Upper lobe of left lung (tissue), 6 donors: Measurements from ENCODE around the gene CYFIP2. TPM values are rescaled to one million over a fixed set of nuclear protein-coding genes. Genes with fewer than 3 reads are reported as not detected.

Experiments
- ATAC-seq, 2 donors: fragments of 200-7000 bp; cut with Tn5 transposase; one replicate each; pipeline ENCODE4 v1.9.1; 2022; ENCODE audit warnings: mild to moderate bottlenecking in 2 of 2, moderate library complexity in 2 of 2; ENCODE audit not compliant: low FRiP score in 2 of 2
- DNase-seq, 2 donors: peaks; one replicate each; pipeline ENCODE4 v3.0.0-alpha.2; 2019 to 2020
- H3K27ac ChIP-seq, 4 donors: fragments of 200-600 bp; sonication (generic); one replicate each; pipeline ENCODE4 v1.5.1; 2016 to 2019
- H3K27me3 ChIP-seq, 4 donors: fragments of 200-600 bp; sonication (generic); one replicate each; pipeline ENCODE4 v1.5.1; 2017 to 2019
- H3K36me3 ChIP-seq, 4 donors: fragments of 200-600 bp; sonication (generic); one replicate each; pipeline ENCODE4 v1.5.1; 2016 to 2019
- H3K4me1 ChIP-seq, 4 donors: fragments of 200-600 bp; sonication (generic); one replicate each; pipeline ENCODE4 v1.5.1; 2018 to 2019
- H3K4me3 ChIP-seq, 4 donors: fragments of 200-600 bp; sonication (generic); one replicate each; pipeline ENCODE4 v1.5.1; 2017 to 2019; ENCODE audit warnings: mild to moderate bottlenecking in 2 of 4, moderate library complexity in 1 of 4
- H3K9me3 ChIP-seq, 4 donors: fragments of 200-600 bp; sonication (generic); one replicate each; pipeline ENCODE4 v1.5.1; 2018 to 2019
- EP300 ChIP-seq, 4 donors: sonication (generic); formaldehyde crosslinking; IDR thresholded peaks; one replicate each; pipeline ENCODE4 v1.5.1; 2017; ENCODE audit warnings: antibody characterized with exemption in 4 of 4, control low read depth in 2 of 4
- POLR2A ChIP-seq, 4 donors: fragments of 450-650 bp; IDR thresholded peaks; one replicate each; pipeline ENCODE4 v1.5.1; 2016 to 2017; ENCODE audit warnings: antibody characterized with exemption in 4 of 4, mild to moderate bottlenecking in 2 of 4
- POLR2AphosphoS5 ChIP-seq, 2 donors: sonication (generic); formaldehyde crosslinking; IDR thresholded peaks; one replicate each; pipeline ENCODE4 v1.5.1; 2017; ENCODE audit warnings: antibody characterized with exemption in 2 of 2
- WGBS, 2 donors: methylation state at CpG; one replicate each; pipeline ENCODE4 v1.1.5; 2017 to 2018; 5-methylcytosine and 5-hydroxymethylcytosine counted together
- total RNA-seq, 6 donors: library from RNA; depleted of rRNA in 4 of 6; stranded (reverse); fragments of >200 nt in 4 of 6; gene quantifications; one replicate each; pipeline versions ENCODE4 v1.1.0 to v1.2.1, GENCODE V29; 2016 to 2021
- TF ChIP-seq, protein P1 (sequence below), 6 experiments: fragments of 450-650 bp in 4 of 6; fragments of 200-600 bp in 2 of 6; sonication (generic) in 2 of 6; IDR thresholded peaks; one replicate each; pipeline ENCODE4 v1.5.1; 2016 to 2019; ENCODE audit warnings: antibody characterized with exemption in 6 of 6
- donor health status: DM: no; HTN: no; CAD: no; lungs with moderate emphysema.
- donor health status: DM: no; HTN: yes; CAD: no; lungs with severe emphysema.

CYFIP2 gene
- total RNA-seq, result 10 to 100 TPM; 39.6 to 71.8 (median 47.7) TPM

DNA sequence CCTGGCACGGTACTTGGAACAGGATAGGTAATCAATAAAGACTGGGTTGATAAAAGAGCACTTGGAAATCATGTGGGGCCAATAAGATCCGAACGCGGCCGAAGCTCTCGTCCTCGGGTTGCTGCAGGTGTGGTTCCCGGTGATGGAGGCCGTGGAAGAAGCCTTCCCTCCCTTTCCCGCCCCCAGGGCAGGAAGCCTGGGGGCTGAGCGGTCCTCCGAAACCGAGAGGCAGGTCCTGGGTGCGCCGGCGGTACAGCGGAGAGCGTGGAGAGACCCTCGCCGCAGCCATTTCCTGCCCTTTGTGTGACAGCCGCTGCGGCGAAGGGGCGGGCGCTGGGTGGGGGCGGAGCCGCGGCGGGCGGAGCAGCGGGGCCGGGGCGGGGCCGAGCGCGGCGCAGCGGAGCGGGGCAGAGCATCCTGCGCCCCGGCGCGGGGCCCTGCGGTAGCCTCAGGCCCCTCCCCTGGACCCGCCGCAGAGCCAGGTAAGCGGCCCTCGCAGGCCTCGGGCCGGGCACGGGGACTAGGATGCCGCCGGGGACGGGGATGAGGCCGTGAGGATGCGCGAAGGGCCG is at the start of gene CYFIP2:
Gene CYFIP2 (plus strand): TSS at position 410 of the 572 bp plus-strand sequence. CDS start 19,239 bp downstream, outside the sequence.
- WGBS, 2 donors, result 1% methylated on average over 15 to 16 of the region's 58 CpGs
- Histone ChIP-seq H3K9me3 (no peaks in the 10 kb centered on the region), H3K27me3 (no peaks in the 10 kb centered on the region), H3K4me1 (peaks cover 18 to 61% (median 37%) of the 10 kb centered on the region in 4 donors), H3K27ac (peak within 1 kb of the TSS; percentile 55 to 93 (median 75)), H3K4me3 (peak within 1 kb of the TSS; percentile 83 to 89 (median 87)), H3K36me3 (no peaks in the 10 kb centered on the region)
- peak; percentile 84 to 94 for ATAC-seq
- DNase-seq, result peak; percentile 79 to 96
- TF ChIP-seq EP300 (IDR thresholded peaks at IDR 0.05) (no peak), POLR2A (IDR thresholded peaks at IDR 0.05) (peak in 1 of 4 donors; percentile 72), POLR2AphosphoS5 (IDR thresholded peaks at IDR 0.05) (peak in 1 of 2 donors; percentile 33)
- TF ChIP-seq, protein P1, sequence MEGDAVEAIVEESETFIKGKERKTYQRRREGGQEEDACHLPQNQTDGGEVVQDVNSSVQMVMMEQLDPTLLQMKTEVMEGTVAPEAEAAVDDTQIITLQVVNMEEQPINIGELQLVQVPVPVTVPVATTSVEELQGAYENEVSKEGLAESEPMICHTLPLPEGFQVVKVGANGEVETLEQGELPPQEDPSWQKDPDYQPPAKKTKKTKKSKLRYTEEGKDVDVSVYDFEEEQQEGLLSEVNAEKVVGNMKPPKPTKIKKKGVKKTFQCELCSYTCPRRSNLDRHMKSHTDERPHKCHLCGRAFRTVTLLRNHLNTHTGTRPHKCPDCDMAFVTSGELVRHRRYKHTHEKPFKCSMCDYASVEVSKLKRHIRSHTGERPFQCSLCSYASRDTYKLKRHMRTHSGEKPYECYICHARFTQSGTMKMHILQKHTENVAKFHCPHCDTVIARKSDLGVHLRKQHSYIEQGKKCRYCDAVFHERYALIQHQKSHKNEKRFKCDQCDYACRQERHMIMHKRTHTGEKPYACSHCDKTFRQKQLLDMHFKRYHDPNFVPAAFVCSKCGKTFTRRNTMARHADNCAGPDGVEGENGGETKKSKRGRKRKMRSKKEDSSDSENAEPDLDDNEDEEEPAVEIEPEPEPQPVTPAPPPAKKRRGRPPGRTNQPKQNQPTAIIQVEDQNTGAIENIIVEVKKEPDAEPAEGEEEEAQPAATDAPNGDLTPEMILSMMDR (IDR thresholded peaks at IDR 0.05), result no peak

DNA sequence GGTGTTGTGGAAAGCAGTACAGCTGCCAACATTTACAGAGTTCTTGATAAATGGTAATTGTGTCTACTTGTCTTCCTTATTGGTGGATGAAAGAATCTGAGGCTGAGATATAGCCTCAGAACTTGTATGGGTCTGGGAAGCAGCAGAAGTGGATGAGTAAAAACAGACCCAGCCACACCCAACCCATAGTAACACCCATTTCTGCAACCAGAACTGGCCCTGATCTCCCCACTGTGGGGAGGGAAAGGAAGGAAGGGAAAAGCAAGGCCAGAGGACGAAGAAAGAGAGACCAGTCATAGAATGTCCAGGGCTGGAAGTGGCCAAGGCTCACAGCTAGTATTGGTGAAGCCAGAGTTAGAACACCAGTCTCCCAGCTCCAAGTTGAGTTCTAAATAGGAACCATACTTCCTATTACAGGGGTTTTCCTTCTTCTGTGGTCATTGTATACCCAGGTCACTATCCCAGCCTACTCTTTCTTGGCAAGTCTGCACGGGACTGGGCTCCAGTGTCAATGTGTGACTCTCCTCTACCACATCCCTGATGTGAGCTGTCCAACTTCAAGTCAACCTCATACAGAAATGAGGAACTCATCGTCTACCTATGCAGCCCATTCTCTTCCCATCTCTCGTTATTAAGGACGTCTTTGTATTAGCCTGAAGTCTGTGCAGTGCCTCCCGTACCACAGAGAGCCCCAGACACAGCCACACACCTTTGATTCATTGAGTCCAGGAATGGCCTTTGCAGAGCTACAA is 49.4 kb upstream of the CYFIP2 start:
- Histone ChIP-seq H3K4me1 (no peaks in the 10 kb centered on the region), H3K36me3 (no peaks in the 10 kb centered on the region), H3K9me3 (no peaks in the 10 kb centered on the region), H3K27me3 (no peaks in the 10 kb centered on the region), H3K27ac (no peak overlapping the region), H3K4me3 (no peak overlapping the region)
- ATAC-seq (no peak), DNase-seq (no peak)
- no peak for TF ChIP-seq EP300 (IDR thresholded peaks at IDR 0.05)
- TF ChIP-seq, protein P1 (IDR thresholded peaks at IDR 0.05), result no peak
- TF ChIP-seq POLR2AphosphoS5 (IDR thresholded peaks at IDR 0.05), result no peak
- no peak for TF ChIP-seq POLR2A (IDR thresholded peaks at IDR 0.05)
- 80 to 92% methylated on average over 6 of the region's 6 CpGs for WGBS, 2 donors

DNA sequence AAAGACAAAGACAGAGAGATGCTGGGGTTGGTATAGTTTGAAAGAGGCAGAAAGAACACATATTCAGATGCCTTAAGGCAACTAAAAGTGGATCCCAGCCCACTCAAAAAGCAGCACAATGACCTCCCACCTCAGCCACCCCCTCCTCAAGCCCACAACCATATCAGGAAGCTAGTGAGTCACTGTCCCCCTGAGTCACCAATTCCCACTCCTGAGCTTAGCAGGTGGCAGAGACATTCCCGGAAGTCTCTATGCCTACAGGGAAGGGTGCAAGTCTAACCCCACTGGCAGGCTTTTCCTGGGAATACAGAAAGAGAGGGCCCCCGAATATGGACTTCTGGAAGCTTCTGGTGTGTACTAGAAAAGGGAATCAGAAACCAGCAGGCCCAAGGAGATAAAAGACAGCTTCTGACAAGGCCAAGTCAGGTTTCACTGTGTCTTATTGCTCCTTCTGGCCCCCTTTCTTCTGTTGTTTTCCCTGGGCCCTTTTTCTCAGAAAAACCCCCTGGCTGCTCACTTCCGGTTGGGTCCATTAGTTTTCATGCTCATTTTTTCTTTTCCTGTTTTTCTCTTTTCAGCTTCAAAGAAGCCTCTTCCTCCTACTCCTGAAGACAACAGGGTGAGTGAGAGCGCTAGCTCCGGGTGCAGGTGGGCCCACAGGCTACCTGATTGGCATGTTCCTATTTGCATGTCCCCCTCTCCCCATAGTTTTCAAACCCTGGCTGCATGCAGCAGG is 48.5 kb upstream of the CYFIP2 start:
- DNase-seq, result no peak
- WGBS, 2 donors, result 45 to 58% methylated on average over 5 of the region's 5 CpGs
- Histone ChIP-seq H3K36me3 (no peaks in the 10 kb centered on the region), H3K27me3 (no peaks in the 10 kb centered on the region), H3K4me3 (no peak overlapping the region), H3K27ac (no peak overlapping the region), H3K9me3 (no peaks in the 10 kb centered on the region), H3K4me1 (no peaks in the 10 kb centered on the region)
- TF ChIP-seq POLR2A (IDR thresholded peaks at IDR 0.05) (no peak), EP300 (IDR thresholded peaks at IDR 0.05) (no peak), POLR2AphosphoS5 (IDR thresholded peaks at IDR 0.05) (no peak)
- TF ChIP-seq, protein P1 (IDR thresholded peaks at IDR 0.05), result no peak
- ATAC-seq, result no peak

DNA sequence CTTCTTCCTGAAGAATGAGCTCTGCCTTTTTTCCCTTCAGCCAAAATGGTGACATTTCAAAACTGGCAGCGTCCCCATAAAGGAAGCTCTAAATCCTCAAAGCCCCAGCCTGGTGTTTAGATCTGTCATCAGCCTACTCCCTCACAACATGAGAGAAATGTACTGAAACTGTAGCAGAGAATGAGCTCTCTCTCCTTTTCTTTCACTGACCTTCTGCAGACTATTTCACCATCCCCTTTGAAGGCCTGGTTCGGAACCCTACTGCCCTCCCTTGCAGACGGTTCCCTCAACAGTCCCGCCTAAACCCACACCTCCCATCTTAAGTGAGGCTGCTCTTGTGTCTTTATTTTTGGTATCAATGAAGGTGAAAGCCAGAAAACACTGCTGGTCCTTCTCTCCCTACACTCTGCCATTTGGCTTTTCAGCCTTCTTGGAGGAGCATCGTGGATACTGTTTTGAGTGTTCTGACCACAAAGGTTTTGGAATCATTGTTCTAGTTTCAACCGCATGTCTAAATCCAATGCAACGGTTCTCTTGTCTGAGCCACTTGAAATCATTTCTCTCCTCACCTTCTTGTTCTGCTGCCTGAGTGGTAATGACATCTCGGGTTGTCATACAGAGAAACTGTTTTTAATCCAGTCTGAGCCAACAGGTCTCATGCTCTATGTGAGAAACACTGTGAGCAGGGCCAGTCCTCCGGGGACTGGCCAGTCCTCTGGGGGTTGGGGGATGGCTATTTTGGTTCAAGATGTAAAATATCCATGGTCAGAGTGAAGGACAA is 46.2 kb upstream of the CYFIP2 start:
- Histone ChIP-seq H3K4me3 (no peak overlapping the region), H3K9me3 (no peaks in the 10 kb centered on the region), H3K27me3 (no peaks in the 10 kb centered on the region), H3K27ac (no peak overlapping the region), H3K4me1 (no peaks in the 10 kb centered on the region), H3K36me3 (no peaks in the 10 kb centered on the region)
- no peak for TF ChIP-seq POLR2AphosphoS5 (IDR thresholded peaks at IDR 0.05)
- TF ChIP-seq, protein P1 (IDR thresholded peaks at IDR 0.05), result no peak
- no peak for TF ChIP-seq EP300 (IDR thresholded peaks at IDR 0.05)
- TF ChIP-seq POLR2A (IDR thresholded peaks at IDR 0.05), result no peak
- ATAC-seq, result peak in 1 of 2 donors; percentile 42
- DNase-seq, result no peak
- 59 to 63% methylated on average over 9 of the region's 9 CpGs for WGBS, 2 donors
